NCI-H345 treated with DMSO at 0.1 percent for 48 hours (cell line): ENCODE results near the gene OR6N1.

Experiments used
- DNase-seq: peaks from one replicate; lab custom pipeline; 2025; ENCODE audit not compliant: unreplicated experiment; lab: John Stamatoyannopoulos, UW

Gene OR6N1

GRCh38 chr1:158752155-158752712, 19.8 kb downstream of the OR6N1 start:
- DNase-seq = no peak

GRCh38 chr1:158735848-158736247, 36.1 kb downstream of the OR6N1 start:
- DNase-seq = no peak

- no peak for DNase-seq
Observed at GRCh38 chr1:158732524-158732923, 39.5 kb downstream of the OR6N1 start.

GRCh38 chr1:158731707-158732106, 40.3 kb downstream of the OR6N1 start:
- no peak for DNase-seq

- DNase-seq = no peak
Observed at GRCh38 chr1:158730453-158730852, 41.5 kb downstream of the OR6N1 start.

- no peak for DNase-seq
Observed at GRCh38 chr1:158728510-158729225, 43.3 kb downstream of the OR6N1 start.

- no peak for DNase-seq
Observed at GRCh38 chr1:158724442-158724841, 47.6 kb downstream of the OR6N1 start.

GRCh38 chr1:158720620-158721019, 51.4 kb downstream of the OR6N1 start, which contains the start of gene OR6K3:
TSS of gene OR6K3 (minus strand) at chr1:158720720. CDS start at chr1:158718115, 2,605 bp downstream.
- DNase-seq = no peak

GRCh38 chr1:158719664-158720063, 52.3 kb downstream of the OR6N1 start:
- no peak for DNase-seq

- DNase-seq = no peak
Observed at GRCh38 chr1:158717344-158717743, 54.7 kb downstream of the OR6N1 start.

GRCh38 chr1:158716335-158716734, 55.7 kb downstream of the OR6N1 start:
- DNase-seq = no peak

- DNase-seq = no peak
Observed at GRCh38 chr1:158714754-158715153, 57.2 kb downstream of the OR6N1 start.
